Stimulated activated CD4-positive, alpha-beta T cell treated with anti-CD3 and anti-CD28 coated beads, Interleukin-4, amount 100 ng/mL, for 1 hour (primary cell): ENCODE results near the gene TSPAN5.
"Not testable (repeated sequence)": the region's sequence is repeated elsewhere in the genome, so short reads cannot be mapped to it uniquely, and the experiment has no call there.

ENCODE experiments used
- DNase-seq: peaks from one replicate; pipeline ENCODE4 v3.0.0-alpha.2; 2020

TSPAN5 gene

DNA sequence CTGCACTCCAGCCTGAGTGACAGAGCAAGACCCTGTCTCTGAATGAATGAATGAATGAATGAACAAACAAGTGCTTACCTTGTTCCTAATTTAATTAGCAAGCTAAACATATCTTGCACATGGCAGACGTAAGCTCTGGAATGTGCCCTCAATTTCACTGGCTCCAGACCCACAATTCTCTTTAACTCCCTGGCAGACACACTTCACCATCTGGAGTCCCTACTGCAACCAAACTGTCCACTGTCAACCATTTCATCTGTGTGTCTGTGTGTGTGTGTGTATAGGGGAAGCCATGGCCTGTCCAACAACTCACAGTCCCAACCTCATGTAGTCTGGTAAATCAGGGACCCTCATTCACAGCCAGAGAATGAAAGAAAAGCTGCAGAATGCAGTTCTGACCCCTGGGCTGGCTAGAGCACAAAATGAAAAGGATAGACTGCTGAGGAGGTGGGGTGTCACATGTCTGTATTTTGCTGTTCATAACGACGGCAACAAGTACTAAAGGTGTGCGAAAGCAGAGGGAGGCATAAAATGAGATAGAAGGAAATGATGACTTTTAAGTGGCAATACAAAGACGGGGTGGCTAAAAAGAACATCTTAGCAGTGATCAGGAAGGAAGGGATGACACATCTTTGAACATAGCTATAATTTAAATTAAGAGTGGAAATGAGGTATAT is 114.1 kb downstream of the TSPAN5 start:
- DNase-seq = no peak

DNA sequence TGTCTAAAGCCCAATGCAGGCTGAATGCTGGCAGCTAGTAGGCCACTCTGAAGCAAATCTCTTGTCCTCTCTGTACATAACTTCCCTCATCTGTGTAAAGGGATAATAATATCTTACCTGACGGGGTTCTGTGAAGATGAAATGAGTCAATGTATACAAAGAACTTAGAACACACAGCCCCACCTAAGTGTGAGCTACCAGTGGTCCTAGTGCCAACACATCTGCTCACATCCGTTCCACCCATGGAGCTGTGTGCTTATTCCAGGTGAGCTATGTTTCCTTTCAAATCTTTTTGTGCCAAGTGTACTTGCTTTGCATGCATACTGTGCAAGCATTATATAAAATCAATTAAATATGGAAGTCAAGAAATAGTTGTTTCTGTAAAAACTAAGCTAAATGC is 116.4 kb downstream of the TSPAN5 start:
- DNase-seq = no peak

DNA sequence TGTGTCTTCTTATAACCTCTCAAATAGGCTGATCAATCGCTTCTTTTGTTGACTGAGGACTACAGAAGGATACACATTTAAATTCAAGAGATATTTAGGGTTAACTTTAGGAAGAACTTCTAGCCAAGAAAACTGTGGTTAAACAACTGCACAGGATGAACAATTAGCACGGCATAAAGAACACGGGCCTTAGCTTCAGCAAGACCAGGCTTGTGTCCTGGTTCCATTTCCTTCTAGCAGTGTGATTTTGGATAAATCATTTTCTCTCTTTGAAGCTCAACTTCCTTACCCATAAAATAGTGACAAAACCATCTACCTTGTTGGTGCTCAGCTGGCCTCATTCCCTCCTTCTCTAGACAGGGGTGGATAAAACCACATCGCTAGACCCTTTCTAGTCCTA is 117.6 kb downstream of the TSPAN5 start:
- no peak for DNase-seq

DNA sequence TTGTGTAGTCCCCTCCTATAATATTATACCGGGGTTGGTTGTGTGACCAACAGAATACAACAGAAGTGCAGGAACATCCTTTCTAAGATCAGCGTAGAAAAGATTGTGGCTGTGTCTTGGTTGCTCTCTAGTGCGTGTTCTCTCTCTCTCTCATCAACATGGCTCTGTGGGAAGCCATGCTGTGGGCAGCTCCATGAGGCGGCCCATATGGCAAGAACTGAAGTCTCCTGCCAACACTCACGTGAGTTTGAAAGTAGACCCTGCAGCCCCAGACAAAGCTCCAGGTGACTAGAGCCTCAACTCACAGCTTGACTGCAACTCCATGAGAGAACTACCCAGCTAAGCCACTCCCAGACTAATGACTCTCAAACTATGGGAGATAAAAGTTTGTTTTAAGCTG is 118.7 kb downstream of the TSPAN5 start:
- no peak for DNase-seq

DNA sequence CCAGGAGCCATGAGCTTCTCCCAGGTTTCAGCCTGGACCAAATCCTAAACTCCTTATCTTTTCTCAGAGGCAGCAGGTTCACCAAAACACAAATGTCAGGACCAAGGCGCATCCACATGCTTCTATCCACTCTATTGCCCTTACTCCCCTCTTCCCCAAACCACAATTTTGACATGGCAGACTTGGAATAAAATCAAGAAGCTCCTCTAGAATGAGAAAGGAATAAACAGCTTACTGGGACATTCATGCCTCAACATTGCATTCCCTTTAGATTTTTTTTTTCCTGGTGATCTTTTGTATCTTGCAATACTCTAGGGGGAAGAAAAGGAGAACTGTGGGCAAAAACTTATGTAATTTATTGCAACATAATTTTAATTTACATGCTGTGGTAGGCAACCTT is 119.1 kb downstream of the TSPAN5 start:
- DNase-seq = no peak

DNA sequence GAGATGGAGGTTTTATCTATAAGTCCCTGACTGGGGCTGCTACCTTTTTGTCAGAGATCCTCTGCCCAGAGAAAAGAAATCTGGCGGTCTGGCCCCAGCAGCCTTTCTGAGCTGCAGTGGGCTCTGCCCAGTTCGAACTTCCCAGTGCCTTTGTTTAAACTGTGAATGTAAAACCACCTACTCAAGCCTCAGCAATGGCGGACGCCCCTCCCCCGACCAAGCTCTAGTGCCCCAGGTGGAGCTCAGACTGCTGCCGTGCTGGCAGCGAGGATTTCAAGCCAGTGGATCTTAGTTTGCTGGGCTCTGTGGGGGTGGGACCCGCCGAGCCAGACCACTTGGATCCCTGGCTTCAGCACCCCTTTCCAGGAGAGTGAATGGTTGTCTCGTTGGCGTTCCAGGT is 121.8 kb downstream of the TSPAN5 start:
- no peak for DNase-seq

DNA sequence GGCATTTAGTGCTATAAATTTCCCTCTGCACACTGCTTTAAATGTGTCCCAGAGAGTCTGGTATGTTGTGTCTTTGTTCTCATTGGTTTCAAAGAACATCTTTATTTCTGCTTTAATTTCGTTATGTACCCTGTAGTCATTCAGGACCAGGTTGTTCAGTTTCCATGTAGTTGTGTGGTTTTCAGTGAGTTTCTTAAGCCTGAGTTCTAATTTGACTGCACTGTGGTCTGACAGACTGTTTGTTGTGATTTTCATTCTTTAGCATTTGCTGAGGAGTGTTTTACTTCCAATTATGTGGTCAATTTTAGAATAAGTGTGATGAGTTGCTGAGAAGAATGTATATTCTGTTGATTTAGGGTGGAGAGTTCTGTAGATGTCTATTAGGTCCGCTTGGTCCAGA is 124.3 kb downstream of the TSPAN5 start:
- not testable (repeated sequence) for DNase-seq

DNA sequence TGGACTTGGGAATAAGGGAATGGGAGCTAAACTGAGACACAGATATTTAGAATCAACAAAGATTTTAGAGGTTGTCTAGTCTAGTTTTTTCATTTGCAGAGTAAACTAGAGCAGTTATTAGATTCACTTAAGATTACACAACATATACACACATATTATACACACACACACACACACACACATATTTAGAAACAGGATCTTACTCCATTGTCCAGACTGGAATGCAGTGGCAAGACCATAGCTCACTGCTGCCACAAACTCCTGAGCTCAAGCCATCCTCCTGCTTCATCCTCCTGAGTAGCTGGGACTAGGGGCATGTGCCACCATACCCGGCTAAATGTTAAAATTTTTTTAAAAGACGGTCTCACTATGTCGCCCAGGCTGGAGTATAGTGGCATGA is 127.8 kb downstream of the TSPAN5 start:
- DNase-seq = no peak

DNA sequence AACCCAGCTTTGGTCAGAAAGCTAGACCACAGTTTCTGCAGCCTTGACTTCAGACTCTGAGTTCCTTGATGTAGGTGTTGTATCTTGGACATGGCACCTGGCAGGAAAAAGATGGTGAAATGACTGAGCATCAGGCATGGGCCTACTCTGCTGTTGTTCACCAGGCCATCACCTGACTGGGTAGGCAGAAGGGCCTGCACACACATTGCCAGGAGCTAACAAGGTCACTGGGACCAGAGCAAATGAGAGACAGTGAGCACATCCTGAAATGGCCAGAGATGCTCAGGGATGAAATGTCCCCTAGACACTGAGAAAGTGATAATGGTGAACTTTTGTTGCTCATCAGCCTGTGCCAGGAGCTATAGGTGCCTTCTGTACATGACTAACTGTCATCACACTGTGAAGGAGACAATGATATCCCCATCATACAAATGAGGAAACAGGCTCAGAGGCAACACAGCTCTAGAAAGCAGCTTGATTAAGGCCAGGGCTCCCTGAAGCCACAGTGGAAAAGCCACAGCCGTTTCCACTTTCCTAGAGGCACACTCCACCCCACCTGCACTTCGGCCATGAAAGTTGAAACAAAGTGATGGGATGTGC is 128.3 kb downstream of the TSPAN5 start:
- DNase-seq = no peak

DNA sequence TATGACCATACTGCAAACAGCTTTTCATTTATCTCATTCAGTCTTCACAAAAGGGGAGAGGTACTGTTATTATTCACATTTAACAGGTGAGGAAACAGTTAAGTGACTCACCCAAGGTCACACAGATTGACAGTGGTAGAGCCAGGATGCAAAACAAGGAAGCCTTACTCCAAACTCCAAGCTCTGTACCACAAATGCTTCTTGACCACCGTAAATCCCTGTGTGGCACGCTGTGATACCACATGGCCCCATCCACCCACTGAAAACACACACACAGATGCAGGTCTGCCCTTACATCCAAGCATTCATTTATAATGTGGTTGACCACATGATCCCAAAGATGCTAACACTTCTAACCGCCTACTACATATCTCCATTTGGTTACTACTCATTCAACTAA is 129.5 kb downstream of the TSPAN5 start:
- no peak for DNase-seq

DNA sequence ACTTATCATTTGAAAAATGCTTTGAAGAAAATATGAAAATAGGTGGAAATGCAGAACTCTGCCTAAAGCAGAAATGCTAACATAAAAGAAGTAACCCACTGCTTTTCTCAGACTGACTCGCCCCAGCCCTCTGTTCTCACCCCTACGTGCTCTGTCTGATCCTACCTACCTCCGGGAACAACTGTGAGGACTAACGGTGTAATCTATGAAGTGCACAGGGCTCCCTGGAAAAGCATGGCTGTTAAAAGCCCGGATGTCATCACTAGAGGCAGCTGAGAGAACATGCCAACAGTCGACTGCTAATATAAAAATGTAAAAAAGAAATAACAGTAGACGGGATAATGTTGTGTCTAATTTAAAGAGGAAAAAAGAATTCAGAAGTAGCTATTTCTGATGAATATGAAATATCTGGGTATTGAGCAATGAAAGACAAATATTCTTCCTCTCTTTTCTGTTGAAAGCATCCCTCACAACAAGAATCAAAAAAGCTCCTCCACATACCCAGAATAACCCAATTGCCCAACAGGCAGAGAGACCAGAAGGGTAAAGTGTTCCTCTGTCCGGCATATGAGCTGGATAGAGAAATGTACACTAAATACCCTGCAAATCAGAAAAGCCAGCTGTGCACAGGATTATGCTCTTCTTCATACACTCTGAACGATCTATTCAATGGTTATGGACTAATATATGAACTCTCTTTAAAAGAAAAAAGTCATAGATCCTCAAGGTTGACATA is 130.7 kb downstream of the TSPAN5 start:
- DNase-seq = no peak

DNA sequence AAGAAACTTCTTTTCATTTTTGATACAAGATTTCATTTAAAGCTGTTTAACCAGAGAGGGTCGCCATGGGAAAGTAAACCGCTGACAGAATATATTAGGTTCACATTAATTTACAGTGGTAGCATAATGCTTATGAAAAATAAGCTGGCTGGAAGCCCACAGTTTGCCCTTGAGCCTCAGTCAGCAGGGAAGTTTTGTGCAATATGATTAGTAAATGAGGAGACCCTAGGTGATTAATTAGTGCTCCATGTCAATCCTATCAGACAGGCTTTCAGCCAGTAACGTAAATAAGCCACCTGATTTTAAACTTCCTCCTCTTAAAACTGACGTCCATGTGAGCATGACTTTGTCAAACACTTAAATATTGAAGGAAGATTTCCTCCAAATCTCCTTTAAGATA is 134.2 kb downstream of the TSPAN5 start:
- DNase-seq = no peak

DNA sequence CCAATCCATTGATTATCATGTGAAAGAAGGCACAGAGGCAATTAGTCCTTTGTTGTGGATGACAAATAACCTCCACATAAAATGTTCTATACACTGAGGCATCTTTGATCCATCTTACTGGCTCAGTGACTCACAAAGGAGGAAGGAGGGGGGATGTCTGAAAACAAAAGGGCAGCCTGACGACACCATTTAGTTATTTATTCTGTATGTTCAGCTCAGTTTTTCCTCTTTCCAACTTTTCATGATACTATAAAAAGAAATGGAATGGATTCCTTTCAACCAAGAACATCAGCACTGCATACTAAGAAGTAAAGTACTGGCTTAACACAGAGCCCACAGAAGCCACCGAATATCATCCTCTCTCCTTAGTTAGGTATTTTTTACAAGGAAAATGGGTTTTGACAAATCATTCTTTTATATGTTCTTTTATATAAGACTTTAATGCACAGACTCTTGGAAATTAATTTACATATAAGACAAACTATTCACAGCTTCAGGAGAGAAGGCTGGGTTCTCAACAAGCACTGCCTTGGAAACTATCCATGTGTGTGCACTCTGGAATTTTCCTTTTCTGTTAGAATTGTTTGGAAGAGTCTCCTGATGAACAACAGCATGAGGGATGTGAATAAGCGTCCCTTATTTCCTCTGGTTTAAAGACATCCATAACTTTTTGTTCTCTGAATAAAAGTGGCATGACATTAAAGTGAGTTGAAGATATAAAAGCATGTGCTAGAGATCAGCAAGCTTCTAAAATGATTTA is 135.6 kb downstream of the TSPAN5 start:
- DNase-seq = no peak

DNA sequence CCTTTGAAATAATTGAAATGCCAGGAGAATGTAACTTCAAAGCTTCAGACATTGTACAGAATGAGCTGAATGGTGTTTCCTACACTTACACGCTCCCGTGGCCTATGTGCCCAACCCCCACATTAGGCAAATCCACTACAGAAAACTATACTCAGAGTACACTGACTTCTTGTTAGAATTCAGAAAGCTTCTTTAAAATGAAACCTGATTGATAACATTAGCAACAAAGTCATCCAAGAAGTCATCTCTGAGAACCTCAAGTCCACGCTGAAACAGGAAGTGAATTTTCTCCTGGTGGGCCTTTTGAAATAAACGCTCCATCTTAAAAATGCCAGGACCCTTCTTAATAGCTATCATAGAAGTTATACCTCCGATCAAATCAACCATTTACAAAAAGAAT is 136.3 kb downstream of the TSPAN5 start:
- DNase-seq = no peak

DNA sequence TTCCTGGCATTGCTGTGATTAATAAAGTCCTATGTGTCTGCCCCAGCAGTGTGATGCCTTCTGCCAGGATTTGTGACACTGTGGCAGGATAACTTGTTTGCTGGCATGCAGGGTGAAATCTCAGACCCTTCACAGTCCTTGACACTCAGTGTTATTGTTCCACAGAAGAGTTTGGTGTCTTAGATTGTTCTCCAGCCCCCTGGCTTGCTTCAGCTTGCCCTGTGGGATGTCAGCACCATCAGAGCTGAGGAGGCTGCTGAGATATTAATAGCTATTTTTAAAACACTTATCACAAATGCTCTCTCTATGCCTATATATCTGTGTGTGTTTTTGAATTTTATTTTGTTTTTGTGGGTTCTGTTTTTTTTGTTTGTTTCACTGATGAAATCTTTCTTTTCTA is 136.9 kb downstream of the TSPAN5 start:
- no peak for DNase-seq

DNA sequence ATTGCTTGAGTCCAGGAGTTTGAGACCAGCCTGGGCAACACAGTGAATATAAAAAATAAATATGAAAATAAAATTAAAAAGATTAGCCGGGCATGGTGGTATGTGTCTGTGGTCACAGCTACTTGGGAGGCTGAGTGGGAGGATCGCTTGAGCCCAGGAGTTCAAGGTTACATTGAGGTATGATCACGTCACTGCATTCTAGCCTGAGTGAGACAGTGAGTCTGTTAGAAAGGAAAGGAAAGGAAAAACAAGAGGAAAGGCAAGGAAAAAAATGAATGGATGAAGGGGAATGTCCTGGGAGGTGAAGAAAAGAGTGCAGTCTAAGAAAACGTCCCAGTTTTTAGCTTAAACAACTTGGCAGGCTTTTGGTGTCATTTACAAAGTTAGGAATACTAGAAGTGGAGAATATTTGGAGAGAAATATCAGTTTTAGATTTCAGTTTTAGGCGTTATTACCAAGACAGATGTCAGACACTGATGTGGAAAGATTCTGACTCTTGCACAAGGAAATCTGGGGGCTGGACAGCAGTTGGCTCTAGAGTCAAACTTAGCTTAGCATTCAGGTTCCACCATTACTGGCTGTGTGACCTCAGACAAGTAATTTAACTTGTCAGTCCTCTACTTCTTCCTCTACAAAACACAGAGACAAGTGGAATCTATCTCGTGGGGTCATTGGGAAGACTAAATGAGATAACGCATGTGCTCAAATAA is 139.0 kb downstream of the TSPAN5 start:
- DNase-seq = no peak

DNA sequence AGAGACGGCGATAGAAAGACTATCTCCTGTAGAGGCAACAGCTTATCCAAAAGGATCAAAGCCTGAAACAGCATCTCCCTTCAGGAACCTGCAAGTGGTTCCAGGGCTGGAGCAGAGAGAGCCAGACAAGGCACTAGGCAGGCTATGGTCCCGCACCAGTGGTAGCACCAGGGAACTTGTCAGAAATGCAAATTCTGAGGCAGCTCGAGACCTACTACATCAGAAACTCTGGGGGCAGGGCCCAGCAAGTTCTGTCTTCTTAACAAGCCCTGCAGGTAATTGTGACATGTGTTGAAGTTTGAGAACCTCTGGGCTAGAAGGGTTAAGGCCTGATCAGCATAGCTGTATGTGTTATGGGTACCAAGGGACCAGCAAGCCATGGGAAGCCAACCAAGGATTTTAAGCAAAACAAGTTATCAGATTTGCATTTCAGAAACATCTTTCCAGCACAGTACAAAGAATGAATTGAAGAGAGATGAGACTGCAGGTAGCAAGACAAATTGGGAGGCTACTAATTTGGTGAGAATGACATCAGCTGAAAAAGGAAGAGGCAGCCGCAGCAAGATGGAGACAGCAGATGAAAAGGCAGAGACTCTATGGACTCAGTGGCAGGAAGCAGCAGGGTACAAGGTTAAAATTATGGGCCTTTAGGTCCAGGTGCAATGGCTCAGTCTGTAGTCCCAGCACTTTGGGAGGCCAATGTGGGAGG is 139.7 kb downstream of the TSPAN5 start:
- DNase-seq = no peak

DNA sequence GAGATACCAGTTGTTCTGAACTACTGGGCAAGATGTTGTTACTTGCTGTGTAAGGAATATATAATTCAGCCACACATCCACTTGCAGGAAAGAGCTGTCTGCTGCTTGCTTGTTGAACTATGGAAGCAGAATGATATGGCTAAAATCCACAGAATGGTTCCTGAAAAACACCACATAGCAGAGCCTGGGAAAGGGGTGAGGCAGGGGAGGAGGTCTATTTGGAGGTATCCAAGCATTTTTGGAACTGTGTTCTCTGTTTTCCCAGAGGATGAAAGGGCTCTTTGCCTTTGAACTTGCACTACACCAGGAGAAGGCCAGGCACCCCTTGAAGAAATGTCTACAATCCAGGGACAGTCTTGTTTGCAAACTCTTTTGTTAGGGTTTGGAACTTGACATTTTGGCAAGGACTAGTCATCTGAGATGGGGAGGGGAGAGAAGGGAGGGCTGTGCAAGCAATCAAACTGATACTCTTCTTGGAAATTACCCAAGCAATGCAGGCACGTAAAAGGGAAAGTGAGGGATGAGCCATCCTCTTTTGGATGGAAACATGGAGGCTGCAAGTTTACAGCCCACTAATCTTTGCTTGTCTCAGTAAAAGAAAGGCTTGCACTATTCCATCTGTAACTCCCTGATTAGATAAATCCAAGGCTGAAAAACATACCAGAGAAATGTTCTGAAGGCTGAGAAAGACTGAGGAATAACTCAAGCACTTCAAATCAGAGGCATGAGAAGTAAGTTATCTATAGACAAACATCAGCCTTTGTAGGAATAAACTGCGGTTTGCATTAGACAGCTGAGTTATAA is 141.0 kb downstream of the TSPAN5 start:
- DNase-seq = no peak

DNA sequence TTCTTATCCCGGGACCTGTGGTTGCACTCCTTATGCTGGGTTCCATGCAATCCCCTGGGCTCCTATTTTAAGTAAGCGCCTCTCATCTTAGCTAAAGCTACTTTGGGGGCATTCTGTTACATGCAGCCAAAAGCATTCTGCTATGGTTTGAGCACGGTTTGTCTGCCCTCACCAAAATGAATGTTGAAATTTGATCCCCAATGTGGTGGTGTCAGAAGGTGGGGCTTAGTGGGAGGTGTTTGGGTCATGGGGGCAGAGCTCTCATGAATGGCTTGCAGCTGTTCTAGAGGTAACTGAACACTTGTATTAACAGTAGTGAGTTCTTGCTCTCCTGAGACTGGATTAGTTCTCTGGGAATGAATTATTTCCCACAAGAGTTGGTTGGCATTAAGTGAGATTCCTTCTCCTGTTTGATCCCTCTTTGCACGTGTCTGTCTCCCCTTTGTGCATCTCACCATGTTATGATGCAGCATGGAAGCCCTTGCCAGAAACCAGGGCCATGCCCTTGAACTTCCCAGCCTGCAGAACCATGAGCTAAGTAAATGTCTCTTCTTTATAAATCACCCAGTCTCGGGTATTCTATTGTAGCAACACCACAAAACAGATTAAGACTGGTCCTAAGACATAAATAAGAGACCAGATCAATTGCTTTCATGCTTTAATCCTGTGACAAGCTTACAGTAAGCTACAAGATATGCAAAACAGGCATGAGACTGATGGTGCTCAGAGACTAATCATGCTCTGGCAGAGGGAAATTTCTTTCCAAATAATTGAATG is 141.8 kb downstream of the TSPAN5 start:
- no peak for DNase-seq

DNA sequence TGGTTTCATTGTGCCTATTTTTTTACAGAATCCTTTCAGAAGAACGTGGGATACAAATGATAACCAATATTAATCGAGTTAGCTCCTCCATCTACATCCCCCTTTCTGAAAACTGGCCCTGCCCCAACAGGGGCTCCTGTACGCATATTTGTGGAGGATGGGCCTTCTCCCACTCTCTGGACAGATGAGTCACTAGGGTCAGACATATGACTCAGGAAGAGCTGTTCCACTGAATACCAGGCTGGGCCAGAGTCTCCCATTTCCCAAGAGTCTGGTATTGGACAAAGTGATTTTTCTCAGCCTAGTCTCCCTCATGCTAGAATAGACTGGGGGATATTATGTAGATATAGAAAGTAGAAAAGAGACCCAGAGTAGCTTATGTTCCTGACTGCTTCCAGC is 142.4 kb downstream of the TSPAN5 start:
- no peak for DNase-seq

DNA sequence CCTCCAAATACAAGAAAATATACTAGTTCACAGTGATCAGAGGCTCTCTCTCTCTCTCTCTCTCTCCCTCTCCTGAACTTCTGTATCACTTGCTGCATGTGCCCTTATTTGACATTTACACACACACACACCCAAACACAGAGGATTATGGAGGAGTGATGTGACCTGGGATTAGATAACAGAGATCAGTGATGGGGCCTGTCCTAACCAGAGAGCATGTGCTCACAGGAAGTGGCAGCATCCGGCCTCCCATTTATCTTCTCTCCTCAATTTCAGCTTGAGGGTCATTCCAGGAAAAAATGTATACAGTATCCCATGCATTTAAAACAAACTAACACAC is 143.0 kb downstream of the TSPAN5 start:
- DNase-seq = no peak
